Adipose tissue (tissue), 3 donors: ENCODE measurements around the gene EIF3D. TPM values are rescaled to one million over a fixed set of nuclear protein-coding genes. Genes with fewer than 3 reads are reported as not detected.
"Not testable (repeated sequence)": the region's sequence is repeated elsewhere in the genome, so short reads cannot be mapped to it uniquely, and the experiment has no call there.

Source experiments
- H3K27ac ChIP-seq: one replicate; pipeline ENCODE4 v1.5.1; 2013; ENCODE audit warnings: low read depth, low read length
- WGBS, 3 donors: extraction: QIAGEN DNeasy Blood & Tissue Kit; methylation state at CpG; one replicate each; pipeline ENCODE4 v1.1.7; 2013; 5-methylcytosine and 5-hydroxymethylcytosine counted together
- polyA plus RNA-seq, 3 donors: library from polyadenylated mRNA; stranded (reverse); fragments of 200-250 nt; gene quantifications; one replicate each; pipeline ENCODE4 v1.2.3, GENCODE V29; 2013
- donor health status: healthy with polysubstance abuse.
- donor health status: Bipolar disorder and iron deficiency.
- donor health status: healthy.

EIF3D gene
- polyA plus RNA-seq, 3 donors = 140 to 282 (median 154) TPM

GRCh38 chr22:36554098-36554497 is 25.1 kb upstream of the EIF3D start:
- WGBS, 3 donors = 51 to 61% (median 59%) methylated on average over 5 of the region's 5 CpGs

GRCh38 chr22:36552289-36552688 is 23.3 kb upstream of the EIF3D start:
- 16 to 76% (median 19%) methylated on average over 1 of the region's 1 CpG for WGBS, 3 donors
- H3K27ac ChIP-seq = no peak overlapping the region

More at GRCh38 chr22:36554098-36554497, 25.1 kb upstream of the EIF3D start:
- no peak overlapping the region for H3K27ac ChIP-seq

- WGBS, 3 donors = 37 to 62% (median 59%) methylated on average over 13 of the region's 13 CpGs
- no peak overlapping the region for H3K27ac ChIP-seq
Observed at GRCh38 chr22:36550701-36551495, 21.9 kb upstream of the EIF3D start.

GRCh38 chr22:36549033-36549432 is 20.1 kb upstream of the EIF3D start:
- no peak overlapping the region for H3K27ac ChIP-seq
- WGBS, 3 donors = 55 to 73% (median 58%) methylated on average over 5 of the region's 5 CpGs

GRCh38 chr22:36548606-36549005 is 19.6 kb upstream of the EIF3D start:
- 45 to 67% (median 59%) methylated on average over 14 of the region's 14 CpGs for WGBS, 3 donors
- H3K27ac ChIP-seq = no peak overlapping the region

GRCh38 chr22:36546932-36547331 is 18.0 kb upstream of the EIF3D start:
- WGBS, 3 donors = 53 to 64% (median 60%) methylated on average over 6 of the region's 6 CpGs

GRCh38 chr22:36546092-36546804 is 17.3 kb upstream of the EIF3D start:
- no peak overlapping the region for H3K27ac ChIP-seq
- WGBS, 3 donors = 20 to 25% (median 23%) methylated on average over 23 of the region's 23 CpGs

More at GRCh38 chr22:36546932-36547331, 18.0 kb upstream of the EIF3D start:
- H3K27ac ChIP-seq = no peak overlapping the region

- WGBS, 3 donors = 89 to 90% (median 89%) methylated on average over 11 of the region's 11 CpGs
- no peak overlapping the region for H3K27ac ChIP-seq
Observed at GRCh38 chr22:36544107-36544620, 15.2 kb upstream of the EIF3D start.

- WGBS, 3 donors = 35 to 64% (median 36%) methylated on average over 9 of the region's 9 CpGs
- H3K27ac ChIP-seq = no peak overlapping the region
Observed at GRCh38 chr22:36541831-36542411, 13.0 kb upstream of the EIF3D start.

- WGBS, 3 donors = 77 to 80% (median 80%) methylated on average over 12 of the region's 12 CpGs
Observed at GRCh38 chr22:36540867-36541642, 12.1 kb upstream of the EIF3D start.

GRCh38 chr22:36538529-36538928 is 9.6 kb upstream of the EIF3D start:
- WGBS, 3 donors = 55 to 62% (median 55%) methylated on average over 7 of the region's 7 CpGs
- no peak overlapping the region for H3K27ac ChIP-seq

More at GRCh38 chr22:36540867-36541642, 12.1 kb upstream of the EIF3D start:
- H3K27ac ChIP-seq = no peak overlapping the region

- no peak overlapping the region for H3K27ac ChIP-seq
- 40 to 69% (median 63%) methylated on average over 7 of the region's 7 CpGs for WGBS, 3 donors
Observed at GRCh38 chr22:36536717-36537116, 7.8 kb upstream of the EIF3D start.

GRCh38 chr22:36533320-36533719 is 4.4 kb upstream of the EIF3D start:
- WGBS, 3 donors = 80 to 93% (median 91%) methylated on average over 4 of the region's 4 CpGs

GRCh38 chr22:36532466-36532865 is 3.5 kb upstream of the EIF3D start:
- 71 to 97% (median 94%) methylated on average over 2 of the region's 2 CpGs for WGBS, 3 donors
- no peak overlapping the region for H3K27ac ChIP-seq

More at GRCh38 chr22:36533320-36533719, 4.4 kb upstream of the EIF3D start:
- H3K27ac ChIP-seq = not testable (repeated sequence)

- peak overlapping the region; percentile 94 for H3K27ac ChIP-seq
- WGBS, 3 donors = 2 to 5% (median 3%) methylated on average over 8 of the region's 8 CpGs
Observed at GRCh38 chr22:36528341-36528740, 625 bp downstream of the EIF3D start.

- 89 to 92% (median 89%) methylated on average over 6 of the region's 6 CpGs for WGBS, 3 donors
- no peak overlapping the region for H3K27ac ChIP-seq
Observed at GRCh38 chr22:36522662-36523061, 6.3 kb downstream of the EIF3D start.

GRCh38 chr22:36520423-36520822 is 8.5 kb downstream of the EIF3D start:
- 79 to 91% (median 81%) methylated on average over 3 of the region's 3 CpGs for WGBS, 3 donors
- H3K27ac ChIP-seq = no peak overlapping the region

GRCh38 chr22:36519906-36520305 is 9.1 kb downstream of the EIF3D start:
- not testable (repeated sequence) for H3K27ac ChIP-seq

More at GRCh38 chr22:36519906-36520305, 9.1 kb downstream of the EIF3D start:
- 70 to 97% (median 75%) methylated on average over 2 of the region's 2 CpGs for WGBS, 3 donors
